Astrocyte of the spinal cord (primary cell): Measurements from ENCODE around the gene ARIH1.

Experiments used
- DNase-seq: peaks from one replicate; pipeline ENCODE4 v3.0.0; 2011; ENCODE audit warnings: low read depth, low spot score
- H3K4me3 ChIP-seq: 2 replicates; pipeline ENCODE4 v1.5.1; 2011; ENCODE audit warnings: low read depth, mild to moderate bottlenecking, low read length, moderate library complexity
- CTCF ChIP-seq: IDR thresholded peaks from 2 replicates; pipeline ENCODE4 v1.5.1; 2012; ENCODE audit warnings: low read depth, mild to moderate bottlenecking, low read length, inconsistent platforms
- in situ Hi-C: cut with HindIII; loops from 2 replicates; pipeline ENCODE4 v1.10.0; 2017; ENCODE audit warnings: low sequenced_read_pairs

The ARIH1 gene

GRCh38 chr15:72451224-72451623 lies 22.9 kb upstream of the ARIH1 start:
- no peak for TF ChIP-seq CTCF

GRCh38 chr15:72456684-72457083 lies 17.4 kb upstream of the ARIH1 start:
- H3K4me3 ChIP-seq: no peak overlapping the region
- no peak for TF ChIP-seq CTCF
- in situ Hi-C loops: no loop called here
- DNase-seq: no peak

More at GRCh38 chr15:72451224-72451623, 22.9 kb upstream of the ARIH1 start:
- in situ Hi-C loops: no loop called here
- H3K4me3 ChIP-seq: no peak overlapping the region
- no peak for DNase-seq

GRCh38 chr15:72460402-72460801 lies 13.7 kb upstream of the ARIH1 start:
- H3K4me3 ChIP-seq: no peak overlapping the region
- no peak for TF ChIP-seq CTCF
- in situ Hi-C loops: no loop called here
- no peak for DNase-seq

- DNase-seq: no peak
- TF ChIP-seq CTCF: no peak
- H3K4me3 ChIP-seq: no peak overlapping the region
- in situ Hi-C loops: no loop called here
Observed at GRCh38 chr15:72463702-72464101, 10.4 kb upstream of the ARIH1 start.

- H3K4me3 ChIP-seq: no peak overlapping the region
- no peak for TF ChIP-seq CTCF
- in situ Hi-C loops: no loop called here
- no peak for DNase-seq
Observed at GRCh38 chr15:72464251-72464650, 9.9 kb upstream of the ARIH1 start.

- no peak for TF ChIP-seq CTCF
- no peak overlapping the region for H3K4me3 ChIP-seq
- in situ Hi-C loops: no loop called here
- no peak for DNase-seq
Observed at GRCh38 chr15:72468103-72468502, 6.0 kb upstream of the ARIH1 start.
